ENCODE measurements around the gene DAD1. TPM values are rescaled to one million over a fixed set of nuclear protein-coding genes. Genes with fewer than 3 reads are reported as not detected.

The DAD1 gene
- total and polyA plus RNA-seq, 7 donors, result 115 to 274 (median 160) TPM

DNA sequence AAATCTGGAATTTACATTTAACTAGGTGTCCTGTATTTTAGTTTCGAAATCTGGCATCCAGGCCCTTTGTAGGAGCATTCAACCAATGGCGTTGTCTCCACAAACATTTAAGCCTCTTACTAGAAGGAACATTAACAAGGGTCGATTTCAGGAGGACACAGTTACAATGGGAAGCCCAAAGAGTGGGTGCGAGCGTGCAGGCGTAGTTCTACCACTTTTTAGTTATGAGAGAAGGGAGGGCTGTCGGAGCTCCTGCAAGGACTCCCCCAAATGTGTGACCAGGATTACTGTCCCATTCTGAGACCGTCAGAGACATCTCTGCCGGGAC, 8.7 kb upstream of the DAD1 start:
- H3K9me3 ChIP-seq, result no peaks in the 10 kb centered on the region
- no peak for DNase-seq
- peak overlapping the region; percentile 84 to 93 (median 90) for H3K27ac ChIP-seq
- no peaks in the 10 kb centered on the region for H3K27me3 ChIP-seq
- H3K36me3 ChIP-seq, result peaks cover 10 to 13% (median 11%) of the 10 kb centered on the region in 4 donors
- TF ChIP-seq, protein P1, sequence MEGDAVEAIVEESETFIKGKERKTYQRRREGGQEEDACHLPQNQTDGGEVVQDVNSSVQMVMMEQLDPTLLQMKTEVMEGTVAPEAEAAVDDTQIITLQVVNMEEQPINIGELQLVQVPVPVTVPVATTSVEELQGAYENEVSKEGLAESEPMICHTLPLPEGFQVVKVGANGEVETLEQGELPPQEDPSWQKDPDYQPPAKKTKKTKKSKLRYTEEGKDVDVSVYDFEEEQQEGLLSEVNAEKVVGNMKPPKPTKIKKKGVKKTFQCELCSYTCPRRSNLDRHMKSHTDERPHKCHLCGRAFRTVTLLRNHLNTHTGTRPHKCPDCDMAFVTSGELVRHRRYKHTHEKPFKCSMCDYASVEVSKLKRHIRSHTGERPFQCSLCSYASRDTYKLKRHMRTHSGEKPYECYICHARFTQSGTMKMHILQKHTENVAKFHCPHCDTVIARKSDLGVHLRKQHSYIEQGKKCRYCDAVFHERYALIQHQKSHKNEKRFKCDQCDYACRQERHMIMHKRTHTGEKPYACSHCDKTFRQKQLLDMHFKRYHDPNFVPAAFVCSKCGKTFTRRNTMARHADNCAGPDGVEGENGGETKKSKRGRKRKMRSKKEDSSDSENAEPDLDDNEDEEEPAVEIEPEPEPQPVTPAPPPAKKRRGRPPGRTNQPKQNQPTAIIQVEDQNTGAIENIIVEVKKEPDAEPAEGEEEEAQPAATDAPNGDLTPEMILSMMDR (IDR thresholded peaks at IDR 0.05), result no peak
- no peak for TF ChIP-seq POLR2AphosphoS5 (IDR thresholded peaks at IDR 0.05)
- TF ChIP-seq POLR2A (IDR thresholded peaks at IDR 0.05), result no peak
- no peak for TF ChIP-seq EP300 (IDR thresholded peaks at IDR 0.05)
- H3K4me3 ChIP-seq, result peak overlapping the region; percentile 69 to 81 (median 71)
- intact Hi-C loops (cut with DNase I), result loop anchor here (2.0 to 10.0 kb wide), 2 partner anchors 27 to 167 kb away; partner anchors contain the start of gene OXA1L
- 3 to 13% methylated on average over 9 of the region's 9 CpGs for WGBS, 2 donors
- H3K4me1 ChIP-seq, result peaks cover 0 to 27% (median 22%) of the 10 kb centered on the region in 4 donors

DNA sequence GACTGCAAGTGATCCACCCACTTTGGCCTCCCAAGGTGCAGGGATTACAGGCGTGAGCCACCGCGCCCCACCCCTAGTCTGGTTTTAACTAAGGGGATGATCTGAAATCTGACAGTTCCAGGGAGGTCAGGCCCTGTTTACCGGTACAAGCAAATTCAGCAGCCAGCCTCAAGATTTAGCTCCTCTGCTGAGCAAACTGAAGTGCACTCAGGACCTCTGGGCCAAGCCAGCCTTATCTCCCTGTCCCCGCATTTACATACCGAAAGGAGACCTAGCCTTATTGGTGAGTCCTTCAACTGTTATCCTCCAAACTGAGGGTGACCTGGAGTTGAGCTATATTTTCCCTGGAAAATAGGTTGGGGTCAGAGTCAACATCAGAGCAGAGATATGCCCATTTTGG, 8.2 kb upstream of the DAD1 start:
- Histone ChIP-seq H3K9me3 (no peaks in the 10 kb centered on the region), H3K27me3 (no peaks in the 10 kb centered on the region), H3K27ac (peak overlapping the region in 3 of 4 donors; percentile 84 to 92 (median 88)), H3K36me3 (peaks cover 8 to 9% (median 8%) of the 10 kb centered on the region in 4 donors), H3K4me3 (peak overlapping the region in 2 of 4 donors; percentile 70 to 81), H3K4me1 (peaks cover 0 to 27% (median 22%) of the 10 kb centered on the region in 4 donors)
- no peak for DNase-seq
- intact Hi-C loops (cut with DNase I), result loop anchor here (10.0 kb wide), 1 partner anchor 168 kb away; the partner anchor contains the start of gene OXA1L
- WGBS, 2 donors, result 82 to 89% methylated on average over 6 of the region's 6 CpGs
- no peak for TF ChIP-seq POLR2AphosphoS5 (IDR thresholded peaks at IDR 0.05)
- TF ChIP-seq EP300 (IDR thresholded peaks at IDR 0.05), result no peak
- TF ChIP-seq POLR2A (IDR thresholded peaks at IDR 0.05), result no peak
- TF ChIP-seq, protein P1 (IDR thresholded peaks at IDR 0.05), result no peak

DNA sequence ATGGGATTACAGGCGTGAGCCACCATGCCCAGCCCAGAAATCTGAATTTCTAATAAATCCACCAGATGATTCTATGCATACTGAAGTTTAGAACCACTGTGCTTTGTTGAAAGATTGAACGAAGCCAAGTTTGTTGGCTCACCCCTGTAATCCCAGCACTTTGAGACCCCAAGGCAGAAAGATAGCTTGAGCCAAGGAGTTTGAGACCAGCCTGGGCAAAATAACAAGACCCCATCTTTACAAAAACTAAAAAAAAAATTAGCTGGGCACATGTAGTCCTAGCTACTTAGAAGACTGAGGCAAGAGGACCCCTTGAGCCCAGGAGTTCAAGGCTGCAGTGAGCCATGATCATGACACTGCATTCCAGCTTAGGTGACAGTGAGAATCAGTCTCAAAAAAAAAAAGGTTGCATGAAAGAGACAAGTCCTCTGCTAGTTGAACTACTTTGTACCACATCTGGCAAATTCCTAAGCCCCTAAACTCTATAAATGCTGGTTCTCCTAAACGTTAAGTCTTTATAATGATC, 7.4 kb upstream of the DAD1 start:
- H3K4me3 ChIP-seq, result no peak overlapping the region
- no peaks in the 10 kb centered on the region for H3K27me3 ChIP-seq
- H3K36me3 ChIP-seq, result peaks cover 0 to under 1% (median 0%) of the 10 kb centered on the region in 4 donors
- TF ChIP-seq POLR2A (IDR thresholded peaks at IDR 0.05) (no peak), EP300 (IDR thresholded peaks at IDR 0.05) (no peak), POLR2AphosphoS5 (IDR thresholded peaks at IDR 0.05) (no peak)
- TF ChIP-seq, protein P1 (IDR thresholded peaks at IDR 0.05), result no peak
- intact Hi-C loops (cut with DNase I), result loop anchor here (10.0 kb wide), 1 partner anchor 168 kb away; the partner anchor contains the start of gene OXA1L
- H3K4me1 ChIP-seq, result peaks cover 0 to 27% (median 22%) of the 10 kb centered on the region in 4 donors
- no peaks in the 10 kb centered on the region for H3K9me3 ChIP-seq
- H3K27ac ChIP-seq, result no peak overlapping the region
- WGBS, 2 donors, result 88 to 92% methylated on average over 3 of the region's 3 CpGs
- DNase-seq, result no peak

DNA sequence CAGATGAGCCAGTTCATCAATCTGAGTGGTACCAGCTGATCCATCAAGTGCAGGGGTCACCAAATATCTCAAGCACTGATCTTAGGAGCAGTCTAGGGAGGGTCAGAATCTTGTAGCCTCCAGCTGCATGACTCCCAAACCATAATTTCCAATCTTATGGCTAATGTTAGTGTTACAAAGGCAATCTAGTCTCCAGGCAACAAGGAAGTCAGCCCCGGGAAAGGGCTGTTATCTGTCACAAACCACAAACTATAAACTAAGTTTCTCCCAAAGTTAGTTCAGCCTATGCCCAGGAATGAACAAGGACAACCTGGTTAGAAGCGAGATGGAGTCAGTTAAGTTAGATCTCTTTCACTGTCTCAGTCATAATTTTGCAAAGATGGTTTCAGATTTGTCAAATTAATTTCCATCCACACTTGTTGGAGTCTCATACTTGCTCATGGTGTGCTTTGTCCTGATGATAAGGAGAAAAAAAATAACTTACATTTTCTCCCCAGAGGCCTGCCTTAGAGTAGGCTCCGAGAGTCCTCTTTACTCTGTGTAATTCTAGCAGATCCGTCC, 5.2 kb upstream of the DAD1 start:
- Histone ChIP-seq H3K36me3 (no peaks in the 10 kb centered on the region), H3K4me3 (no peak overlapping the region), H3K9me3 (no peaks in the 10 kb centered on the region), H3K27me3 (no peaks in the 10 kb centered on the region), H3K4me1 (peaks cover 0 to 22% (median 17%) of the 10 kb centered on the region in 4 donors), H3K27ac (no peak overlapping the region)
- intact Hi-C loops (cut with DNase I), result loop anchor here (10.0 kb wide), 1 partner anchor 171 kb away; the partner anchor contains the start of gene OXA1L
- TF ChIP-seq, protein P1 (IDR thresholded peaks at IDR 0.05), result no peak
- no peak for TF ChIP-seq POLR2A (IDR thresholded peaks at IDR 0.05)
- TF ChIP-seq POLR2AphosphoS5 (IDR thresholded peaks at IDR 0.05), result no peak
- TF ChIP-seq EP300 (IDR thresholded peaks at IDR 0.05), result no peak
- DNase-seq, result no peak
- WGBS, 2 donors, result 33 to 42% methylated on average over 4 of the region's 4 CpGs

Measured in sigmoid colon (tissue), 7 donors.